Karpas-422 (cell line): Measurements from ENCODE around the gene TBC1D22A. TPM values are rescaled to one million over a fixed set of nuclear protein-coding genes. Genes with fewer than 3 reads are reported as not detected.

Source experiments
- DNase-seq: peaks from one replicate; pipeline ENCODE4 v3.0.0-alpha.2; 2015
- H2AFZ ChIP-seq: fragments of 200-600 bp; sonication (generic); 2 replicates; pipeline ENCODE4 v1.6.1; 2014; ENCODE audit warnings: antibody characterized with exemption, low read length, mixed read lengths
- H3K27ac ChIP-seq: fragments of 200-600 bp; sonication (generic); 2 replicates; pipeline ENCODE4 v1.5.1; 2014; ENCODE audit warnings: mild to moderate bottlenecking, low read length, moderate library complexity
- H3K27me3 ChIP-seq: fragments of 200-600 bp; sonication (generic); 2 replicates; pipeline ENCODE4 v1.6.1; 2014; ENCODE audit warnings: low read length, mixed read lengths
- H3K36me3 ChIP-seq: fragments of 200-600 bp; sonication (generic); 2 replicates; pipeline ENCODE4 v1.6.1; 2014; ENCODE audit warnings: low read length, mixed read lengths; ENCODE audit not compliant: insufficient read depth
- H3K4me1 ChIP-seq: fragments of 200-600 bp; sonication (generic); 2 replicates; pipeline ENCODE4 v1.6.1; 2014; ENCODE audit warnings: mild to moderate bottlenecking, low read length, mixed read lengths
- H3K4me2 ChIP-seq: fragments of 200-600 bp; sonication (generic); 2 replicates; pipeline ENCODE4 v1.6.1; 2014; ENCODE audit warnings: low read length, low read depth, mild to moderate bottlenecking; ENCODE audit not compliant: poor library complexity, severe bottlenecking
- H3K4me3 ChIP-seq: fragments of 200-600 bp; sonication (generic); 2 replicates; pipeline ENCODE4 v1.5.1; 2014; ENCODE audit warnings: mild to moderate bottlenecking, antibody characterized with exemption, low read length, mixed read lengths
- H3K79me2 ChIP-seq: fragments of 200-600 bp; sonication (generic); 2 replicates; pipeline ENCODE4 v1.6.1; 2014; ENCODE audit warnings: mild to moderate bottlenecking, low read length, mixed read lengths
- H3K9ac ChIP-seq: fragments of 200-600 bp; sonication (generic); 2 replicates; pipeline ENCODE4 v1.6.0; 2014; ENCODE audit warnings: low read length
- H3K9me2 ChIP-seq: fragments of 200-600 bp; sonication (generic), shearing (Covaris generic); replicated peaks from 2 replicates; pipeline ENCODE4 v1.6.0; 2014; ENCODE audit warnings: mild to moderate bottlenecking, low read length, moderate library complexity; ENCODE audit not compliant: insufficient read depth
- H3K9me3 ChIP-seq: fragments of 300-700, 200-600 bp; sonication (generic); 2 replicates; pipeline ENCODE4 v1.6.1; 2014; ENCODE audit warnings: low read length, mixed read lengths
- H4K20me1 ChIP-seq: fragments of 200-600 bp; sonication (generic); 2 replicates; pipeline ENCODE4 v1.6.1; 2014; ENCODE audit warnings: mild to moderate bottlenecking, antibody characterized with exemption, low read length, low read depth; ENCODE audit not compliant: insufficient read depth
- total RNA-seq: library from RNA; depleted of rRNA; stranded (reverse); fragments of >200 nt; shearing (Covaris generic); gene quantifications from 2 replicates; pipeline ENCODE4 v1.2.3, GENCODE V29; 2014; ENCODE audit warnings: low replicate concordance

Gene TBC1D22A
- total RNA-seq, 1 experiment from 2014 or later = 27.7 TPM

DNA sequence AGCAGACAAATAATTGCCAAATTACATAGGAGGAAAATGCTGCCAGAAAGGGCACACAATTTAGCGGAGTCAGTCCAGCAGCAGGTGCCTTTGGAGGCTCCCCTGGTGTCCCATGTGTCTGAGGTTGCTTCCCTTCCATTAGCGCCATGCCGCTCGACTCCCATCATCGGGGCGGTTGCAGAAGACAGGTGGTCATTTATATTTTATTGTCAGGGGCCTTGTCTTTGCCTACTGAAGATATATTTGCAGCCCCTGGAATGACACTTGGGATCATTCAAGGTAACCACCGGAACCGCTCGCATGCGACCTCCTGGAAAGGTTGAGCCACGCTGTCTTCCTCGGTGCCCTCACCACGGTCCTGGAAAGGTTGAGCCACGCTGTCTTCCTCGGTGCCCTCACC lies 298.3 kb downstream of the TBC1D22A start:
- Histone ChIP-seq H4K20me1 (no peaks in the 10 kb centered on the region), H2AFZ (no peak overlapping the region), H3K9me3 (no peaks in the 10 kb centered on the region), H3K79me2 (peaks cover 15% of the 10 kb centered on the region; the same call in 1 of the 2 replicates), H3K27ac (no peak overlapping the region), H3K4me1 (peaks cover 41% of the 10 kb centered on the region), H3K27me3 (no peaks in the 10 kb centered on the region), H3K9ac (no peak overlapping the region), H3K4me2 (no peak overlapping the region), H3K36me3 (no peaks in the 10 kb centered on the region), H3K4me3 (no peak overlapping the region), H3K9me2 (no peaks in the 10 kb centered on the region)
- DNase-seq = no peak

DNA sequence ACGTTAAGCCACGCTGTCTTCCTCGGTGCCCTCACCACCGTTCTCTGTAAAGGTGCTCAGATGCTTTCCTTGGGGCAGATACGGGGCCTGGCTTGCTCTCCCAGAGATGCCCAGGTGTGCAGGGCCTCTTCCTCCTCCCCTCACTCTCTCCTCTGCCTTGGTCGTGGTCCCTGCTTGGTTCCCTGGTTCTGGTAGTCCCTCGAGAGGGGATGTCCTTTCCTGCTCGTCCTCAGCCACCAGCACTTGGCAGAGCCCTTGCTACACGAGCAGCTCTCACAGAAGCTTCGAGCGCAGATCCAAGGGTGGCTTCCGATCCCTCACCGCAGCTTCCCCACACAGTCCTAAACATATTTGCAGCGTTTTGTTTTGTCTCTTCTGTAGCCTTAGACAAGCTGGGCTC lies 298.8 kb downstream of the TBC1D22A start:
- Histone ChIP-seq H4K20me1 (no peaks in the 10 kb centered on the region), H3K36me3 (no peaks in the 10 kb centered on the region), H3K4me1 (peaks cover 36% of the 10 kb centered on the region), H3K9me3 (no peaks in the 10 kb centered on the region), H3K79me2 (peaks cover 15% of the 10 kb centered on the region; the same call in 1 of the 2 replicates), H3K4me2 (no peak overlapping the region), H3K27me3 (no peaks in the 10 kb centered on the region), H2AFZ (no peak overlapping the region), H3K4me3 (no peak overlapping the region), H3K9ac (no peak overlapping the region), H3K9me2 (no peaks in the 10 kb centered on the region), H3K27ac (no peak overlapping the region)
- no peak for DNase-seq

GRCh38 chr22:47062126-47062525 lies 299.7 kb downstream of the TBC1D22A start:
- H3K27ac ChIP-seq = no peak overlapping the region
- H4K20me1 ChIP-seq = no peaks in the 10 kb centered on the region
- no peaks in the 10 kb centered on the region for H3K9me2 ChIP-seq
- no peak for DNase-seq
- no peak overlapping the region for H3K9ac ChIP-seq
- no peaks in the 10 kb centered on the region for H3K36me3 ChIP-seq
- no peak overlapping the region for H3K4me2 ChIP-seq
- no peaks in the 10 kb centered on the region for H3K9me3 ChIP-seq
- peaks cover 9% of the 10 kb centered on the region; the same call in 1 of the 2 replicates for H3K79me2 ChIP-seq
- H2AFZ ChIP-seq = no peak overlapping the region
- no peaks in the 10 kb centered on the region for H3K27me3 ChIP-seq
- H3K4me1 ChIP-seq = peaks cover 27% of the 10 kb centered on the region
- no peak overlapping the region for H3K4me3 ChIP-seq

- Histone ChIP-seq H3K36me3 (0 out of 2 replicates have a peak, but pooled peaks cover 1% of the 10 kb centered on the region), H2AFZ (no peak overlapping the region), H3K79me2 (peaks cover 12% of the 10 kb centered on the region), H3K4me1 (peaks cover 19% of the 10 kb centered on the region), H3K9me3 (no peaks in the 10 kb centered on the region), H4K20me1 (no peaks in the 10 kb centered on the region), H3K4me2 (no peak overlapping the region), H3K9ac (no peak overlapping the region), H3K27me3 (no peaks in the 10 kb centered on the region), H3K27ac (no peak overlapping the region), H3K9me2 (no peaks in the 10 kb centered on the region), H3K4me3 (no peak overlapping the region)
- no peak for DNase-seq
Measured at GRCh38 chr22:47063071-47063509, 300.6 kb downstream of the TBC1D22A start.

DNA sequence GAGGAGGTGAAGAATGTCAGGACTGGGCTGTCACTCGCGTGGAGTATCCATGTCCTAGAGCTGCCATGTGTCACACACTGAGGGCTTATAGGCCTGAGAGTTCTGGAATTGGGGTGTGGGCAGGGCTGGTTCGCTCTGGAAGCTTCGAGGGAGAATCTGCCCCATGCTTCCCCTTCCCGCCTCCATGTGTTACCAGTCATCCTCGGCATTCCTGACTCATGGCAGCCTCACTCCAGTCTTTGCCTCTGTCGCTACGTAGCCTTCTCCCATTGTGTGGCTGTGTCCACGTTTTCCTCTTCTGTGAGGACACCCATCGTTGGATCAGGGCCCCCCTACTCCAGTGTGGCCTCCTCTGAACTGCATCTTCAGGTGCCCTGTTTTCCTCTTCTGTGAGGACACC lies 301.2 kb downstream of the TBC1D22A start:
- Histone ChIP-seq H3K9me2 (no peaks in the 10 kb centered on the region), H3K4me3 (no peak overlapping the region), H3K4me2 (no peak overlapping the region), H3K27ac (no peak overlapping the region), H4K20me1 (no peaks in the 10 kb centered on the region), H3K27me3 (no peaks in the 10 kb centered on the region), H3K9me3 (no peaks in the 10 kb centered on the region), H3K36me3 (0 out of 2 replicates have a peak, but pooled peaks cover 6% of the 10 kb centered on the region), H2AFZ (no peak overlapping the region), H3K9ac (no peak overlapping the region), H3K79me2 (peaks cover 17% of the 10 kb centered on the region), H3K4me1 (peaks cover 14% of the 10 kb centered on the region)
- no peak for DNase-seq

GRCh38 chr22:47064016-47064415 lies 301.6 kb downstream of the TBC1D22A start:
- Histone ChIP-seq H3K79me2 (peaks cover 21% of the 10 kb centered on the region), H3K9me2 (no peaks in the 10 kb centered on the region), H3K4me1 (peaks cover 10% of the 10 kb centered on the region), H3K36me3 (0 out of 2 replicates have a peak, but pooled peaks cover 6% of the 10 kb centered on the region), H3K27me3 (no peaks in the 10 kb centered on the region), H3K9ac (no peak overlapping the region), H3K4me2 (no peak overlapping the region), H3K27ac (no peak overlapping the region), H4K20me1 (no peaks in the 10 kb centered on the region), H2AFZ (no peak overlapping the region), H3K4me3 (no peak overlapping the region), H3K9me3 (no peaks in the 10 kb centered on the region)
- DNase-seq = no peak

- Histone ChIP-seq H3K4me1 (peaks cover 6% of the 10 kb centered on the region), H3K4me3 (no peak overlapping the region), H3K36me3 (0 out of 2 replicates have a peak, but pooled peaks cover 6% of the 10 kb centered on the region), H3K9me2 (no peaks in the 10 kb centered on the region), H4K20me1 (no peaks in the 10 kb centered on the region), H3K4me2 (no peak overlapping the region), H3K27me3 (no peaks in the 10 kb centered on the region), H3K9me3 (no peaks in the 10 kb centered on the region), H3K27ac (no peak overlapping the region), H3K79me2 (peaks cover 25% of the 10 kb centered on the region), H2AFZ (no peak overlapping the region), H3K9ac (no peak overlapping the region)
- DNase-seq = no peak
Measured at GRCh38 chr22:47064416-47064815, 302.0 kb downstream of the TBC1D22A start.

DNA sequence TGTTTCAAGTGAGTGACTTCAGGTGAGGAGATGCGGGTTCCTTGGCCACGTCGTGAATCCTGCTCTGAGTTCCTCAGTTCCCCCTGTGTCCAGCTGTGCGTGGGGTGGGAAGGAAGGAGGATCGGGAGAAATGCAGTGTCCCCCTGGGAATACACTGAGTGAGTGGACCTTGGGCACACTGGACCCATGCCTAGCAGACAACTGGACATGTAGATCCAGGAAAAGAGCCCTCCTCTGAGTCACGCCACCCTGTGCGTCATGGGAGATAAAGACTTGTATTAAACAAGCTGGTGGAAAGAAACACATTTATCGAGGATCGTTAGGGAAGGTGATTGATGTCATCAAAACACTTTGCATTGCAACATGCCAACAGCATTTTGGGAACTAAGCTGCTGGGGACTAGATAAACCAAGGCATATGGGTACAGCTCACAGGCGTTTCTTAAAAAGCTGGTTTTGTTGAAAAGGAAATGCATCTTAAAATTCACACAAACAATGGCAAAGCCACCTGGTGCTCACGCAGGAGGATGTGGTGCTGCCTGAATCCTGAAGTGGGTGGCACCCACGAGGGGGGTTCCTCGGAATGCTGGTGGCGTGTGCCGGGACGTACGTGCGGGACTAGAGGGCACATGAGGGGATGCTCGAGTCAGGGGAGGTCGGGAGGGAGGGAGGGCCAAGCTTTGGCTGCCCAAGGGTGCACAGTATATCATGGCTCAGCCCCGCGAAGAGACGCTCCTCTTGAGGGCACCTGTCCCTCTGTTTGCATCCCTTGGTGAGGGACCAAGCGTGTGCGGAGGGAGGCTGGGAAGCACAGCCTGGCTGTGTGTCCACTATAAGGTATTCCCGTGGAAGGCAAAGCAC lies 303.5 kb downstream of the TBC1D22A start:
- Histone ChIP-seq H3K9me2 (no peaks in the 10 kb centered on the region), H3K36me3 (0 out of 2 replicates have a peak, but pooled peaks cover 6% of the 10 kb centered on the region), H3K9ac (no peak overlapping the region), H3K4me3 (no peak overlapping the region), H3K79me2 (peaks cover 29% of the 10 kb centered on the region), H3K9me3 (no peaks in the 10 kb centered on the region), H2AFZ (no peak overlapping the region), H4K20me1 (no peaks in the 10 kb centered on the region), H3K4me1 (no peaks in the 10 kb centered on the region), H3K4me2 (no peak overlapping the region), H3K27me3 (no peaks in the 10 kb centered on the region), H3K27ac (no peak overlapping the region)
- no peak for DNase-seq
